GM18505 (cell line): Measurements from ENCODE around the gene EOGT.
A peak's percentile ranks its signal among the peaks of the same experiment; 100 is the strongest.

Experiments
- ATAC-seq: cut with Tn5 transposase; IDR thresholded peaks from one replicate; pipeline ENCODE4 v1.9.1; 2021; ENCODE audit not compliant: unreplicated experiment
- POLR2A ChIP-seq: IDR thresholded peaks from 4 replicates; pipeline ENCODE4 v1.6.1; 2011; ENCODE audit warnings: borderline replicate concordance; ENCODE audit not compliant: insufficient read depth, insufficient read length; ENCODE audit errors: extremely low read depth

The EOGT gene

DNA sequence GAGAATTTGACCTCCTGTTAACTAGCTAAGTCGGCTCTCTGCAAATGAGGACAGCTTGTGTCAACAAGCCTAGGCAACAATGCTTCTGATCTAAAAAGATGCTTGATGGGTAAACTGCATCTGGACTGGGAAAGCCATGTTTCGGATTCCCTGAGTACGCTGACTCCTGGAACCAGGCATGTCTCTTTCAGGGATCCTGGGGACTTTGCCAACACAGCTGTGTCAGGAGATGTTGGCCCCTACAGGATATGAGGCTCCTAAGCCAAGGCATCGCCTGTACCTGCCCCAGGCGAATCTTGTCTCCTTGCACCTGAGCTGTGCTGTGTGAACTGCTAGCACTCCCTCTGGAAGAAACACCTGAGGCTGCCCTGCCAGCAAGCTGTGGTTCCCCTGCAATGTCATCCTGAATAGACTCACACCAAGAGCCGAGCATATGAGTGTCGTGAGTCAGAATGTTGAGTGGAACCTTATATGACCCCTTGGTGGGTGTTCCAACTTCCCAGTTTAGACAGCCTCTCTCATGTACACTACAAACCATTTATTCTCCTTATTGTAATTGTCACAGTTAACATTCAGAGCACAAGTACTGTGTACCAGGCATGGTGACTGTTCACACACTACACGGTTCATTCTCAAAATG is 17.0 kb downstream of the EOGT start:
- no peak for TF ChIP-seq POLR2A
- ATAC-seq = no peak

DNA sequence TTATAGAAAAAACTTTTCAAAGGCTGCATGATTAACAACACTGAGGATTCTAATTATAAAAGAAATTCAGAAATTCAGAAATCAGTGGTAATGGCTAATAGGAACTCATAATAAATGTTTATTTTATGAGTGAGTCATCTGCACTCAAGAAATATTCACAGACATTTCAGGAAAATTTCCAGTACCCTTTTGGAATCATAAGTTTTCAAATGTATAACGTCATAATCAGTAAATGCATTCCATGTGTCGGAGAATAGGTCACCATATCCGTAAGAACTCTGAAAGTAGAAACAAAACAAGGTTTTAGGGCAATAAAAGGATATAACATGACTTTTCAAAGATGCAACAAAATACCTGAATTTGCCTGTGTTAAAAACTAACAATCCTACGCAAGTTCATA is 24.7 kb downstream of the EOGT start:
- no peak for ATAC-seq
- no peak for TF ChIP-seq POLR2A

GRCh38 chr3:68987322-68987721 is 26.2 kb downstream of the EOGT start:
- TF ChIP-seq POLR2A = no peak
- ATAC-seq = no peak

GRCh38 chr3:68986496-68987208 is 26.8 kb downstream of the EOGT start:
- TF ChIP-seq POLR2A = no peak
- no peak for ATAC-seq

- no peak for TF ChIP-seq POLR2A
- no peak for ATAC-seq
Observed at GRCh38 chr3:68985146-68985790, 28.2 kb downstream of the EOGT start.

- TF ChIP-seq POLR2A = no peak
- no peak for ATAC-seq
Observed at GRCh38 chr3:68984011-68984530, 29.4 kb downstream of the EOGT start.

- no peak for ATAC-seq
- no peak for TF ChIP-seq POLR2A
Observed at GRCh38 chr3:68977486-68978167, 35.9 kb downstream of the EOGT start.

- no peak for ATAC-seq
- no peak for TF ChIP-seq POLR2A
Observed at GRCh38 chr3:68974711-68975110, 38.8 kb downstream of the EOGT start.

- ATAC-seq = no peak
- TF ChIP-seq POLR2A = no peak
Observed at GRCh38 chr3:68973639-68974038, 39.8 kb downstream of the EOGT start.

- ATAC-seq = peak; percentile 78
- no peak for TF ChIP-seq POLR2A
Observed at GRCh38 chr3:68972358-68972979, 41.0 kb downstream of the EOGT start.

GRCh38 chr3:68964694-68965093 is 48.8 kb downstream of the EOGT start:
- TF ChIP-seq POLR2A = no peak
- no peak for ATAC-seq

GRCh38 chr3:68963891-68964290 is 49.6 kb downstream of the EOGT start:
- ATAC-seq = no peak
- no peak for TF ChIP-seq POLR2A

- TF ChIP-seq POLR2A = no peak
- ATAC-seq = no peak
Observed at GRCh38 chr3:68963376-68963775, 50.1 kb downstream of the EOGT start.

GRCh38 chr3:68958932-68959331 is 54.6 kb downstream of the EOGT start:
- ATAC-seq = no peak
- no peak for TF ChIP-seq POLR2A

GRCh38 chr3:68957895-68958294 is 55.6 kb downstream of the EOGT start:
- no peak for ATAC-seq
- no peak for TF ChIP-seq POLR2A
